GM18511 (cell line): ENCODE results near the gene ATG13.

Experiments
- ATAC-seq: cut with Tn5 transposase; IDR thresholded peaks from one replicate; pipeline ENCODE4 v1.9.1; 2021; ENCODE audit warnings: mild to moderate bottlenecking, moderate library complexity; ENCODE audit not compliant: unreplicated experiment

Gene ATG13

GRCh38 chr11:46722566-46723358 lies 105.4 kb downstream of the ATG13 start:
- no peak for ATAC-seq

DNA sequence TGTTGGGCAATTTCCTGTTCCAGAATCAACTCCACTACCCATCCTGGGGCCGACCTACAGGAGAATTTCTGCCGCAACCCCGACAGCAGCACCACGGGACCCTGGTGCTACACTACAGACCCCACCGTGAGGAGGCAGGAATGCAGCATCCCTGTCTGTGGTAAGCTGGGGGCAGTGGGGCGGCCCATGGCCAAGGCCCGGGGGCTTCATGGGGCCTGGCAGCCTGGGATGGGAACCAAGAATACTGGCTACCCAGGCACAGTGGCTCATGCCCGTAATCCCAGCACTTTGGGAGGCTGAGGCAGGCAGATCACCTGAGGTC lies 106.0 kb downstream of the ATG13 start:
- ATAC-seq: no peak

DNA sequence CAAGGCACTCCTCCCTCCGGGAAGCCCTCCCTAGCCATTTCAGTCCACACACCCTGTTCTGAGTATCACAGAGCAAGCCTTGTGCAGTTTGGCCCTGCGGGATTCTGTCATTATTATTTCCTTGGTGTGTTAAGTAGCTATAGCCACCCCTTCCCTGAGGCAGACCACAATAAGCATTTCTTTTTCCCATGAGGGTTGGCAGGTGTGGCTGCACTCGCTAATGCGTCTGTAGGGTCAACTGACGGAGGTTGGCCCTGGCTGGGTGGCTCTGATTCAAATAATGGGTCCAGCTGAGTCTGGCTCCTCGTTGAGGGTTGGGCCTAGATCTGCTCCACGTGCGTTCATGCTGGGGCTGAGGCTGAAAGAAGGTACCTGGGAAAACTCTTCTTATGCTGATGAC lies 106.7 kb downstream of the ATG13 start:
- no peak for ATAC-seq
